Stomach (tissue), 9 donors: ENCODE data around the gene NPAS2. TPM values are rescaled to one million over a fixed set of nuclear protein-coding genes. Genes with fewer than 3 reads are reported as not detected.

ENCODE experiments used
- DNase-seq, 2 donors: peaks; one replicate each; pipeline versions ENCODE4 v3.0.0 to v3.0.0-alpha.2; 2013 to 2019
- H3K27ac ChIP-seq, 5 donors: fragments of 200-600 bp in 4 of 5; sonication (generic) in 4 of 5; one replicate each; pipeline ENCODE4 v1.5.1; 2013 to 2019; ENCODE audit warnings: mild to moderate bottlenecking in 1 of 5, moderate library complexity in 1 of 5
- H3K27me3 ChIP-seq, 3 donors: fragments of 200-600 bp; sonication (generic); one replicate each; pipeline ENCODE4 v1.5.1; 2017 to 2019; ENCODE audit warnings: mixed run types in 1 of 3
- H3K36me3 ChIP-seq, 4 donors: fragments of 200-600 bp; sonication (generic); 1 replicate in 3 of 4; 2 replicates in 1 of 4; pipeline ENCODE4 v1.5.1; 2016 to 2019
- H3K4me1 ChIP-seq, 4 donors: fragments of 200-600 bp; sonication (generic); one replicate each; pipeline ENCODE4 v1.5.1; 2016 to 2019
- H3K4me3 ChIP-seq, 4 donors: fragments of 200-600 bp; sonication (generic) in 3 of 4; one replicate each; pipeline ENCODE4 v1.5.1; 2016 to 2019; ENCODE audit warnings: mild to moderate bottlenecking in 1 of 4
- H3K9me3 ChIP-seq, 4 donors: fragments of 200-600 bp; sonication (generic); one replicate each; pipeline ENCODE4 v1.5.1; 2016 to 2019
- CTCF ChIP-seq, 7 experiments: fragments of 450-650 bp in 4 of 7; fragments of 200-600 bp in 3 of 7; sonication (generic) in 3 of 7; IDR thresholded peaks; one replicate each; pipeline ENCODE4 v1.5.1; 2016 to 2019; ENCODE audit warnings: antibody characterized with exemption in 7 of 7, control low read depth in 2 of 7, mild to moderate bottlenecking in 1 of 7
- EP300 ChIP-seq: sonication (generic); formaldehyde crosslinking; IDR thresholded peaks from one replicate; pipeline ENCODE4 v1.6.1; 2017; ENCODE audit warnings: antibody characterized with exemption
- POLR2A ChIP-seq, 4 donors: fragments of 450-650 bp; IDR thresholded peaks; one replicate each; pipeline ENCODE4 v1.6.1; 2016; ENCODE audit warnings: antibody characterized with exemption in 4 of 4, control low read depth in 2 of 4, mild to moderate bottlenecking in 1 of 4, moderate library complexity in 1 of 4
- POLR2AphosphoS5 ChIP-seq, 3 donors: sonication (generic); formaldehyde crosslinking; IDR thresholded peaks; one replicate each; pipeline ENCODE4 v1.6.1; 2016; ENCODE audit warnings: antibody characterized with exemption in 3 of 3
- WGBS, 5 donors: extraction: QIAGEN DNeasy Blood & Tissue Kit in 3 of 5; methylation state at CpG; one replicate each; pipeline versions ENCODE4 v1.1.5 to v1.1.7; 2013 to 2018; 5-methylcytosine and 5-hydroxymethylcytosine counted together
- intact Hi-C: fragments of 100-400 bp; cut with DNase I; formaldehyde crosslinking; loops from one replicate; pipeline ENCODE4 v1.15.1; 2023; ENCODE audit warnings: low total_unique reads
- polyA plus RNA-seq, 3 donors: library from polyadenylated mRNA; stranded (reverse); fragments of 200-250 nt; gene quantifications; one replicate each; pipeline ENCODE4 v1.2.3, GENCODE V29; 2013
- total RNA-seq, 5 donors: library from RNA; depleted of rRNA; stranded (reverse); fragments of >200 nt; gene quantifications; one replicate each; pipeline versions ENCODE4 v1.1.0 to v1.2.3, GENCODE V29; 2014 to 2016
- donor health status: healthy with polysubstance abuse.
- donor health status: Bipolar disorder and iron deficiency.
- donor health status: healthy.

Gene NPAS2
- total and polyA plus RNA-seq, 8 donors: 13.1 to 148 (median 28.0) TPM

GRCh38 chr2:100776445-100776844 lies 43.5 kb upstream of the NPAS2 start:
- no peak for TF ChIP-seq POLR2A (IDR thresholded peaks at IDR 0.05)
- TF ChIP-seq CTCF (IDR thresholded peaks at IDR 0.05): no peak
- TF ChIP-seq POLR2AphosphoS5 (IDR thresholded peaks at IDR 0.05): no peak
- TF ChIP-seq EP300: no peak

GRCh38 chr2:100778637-100779450 lies 41.1 kb upstream of the NPAS2 start:
- peaks cover 5 to 14% (median 8%) of the 10 kb centered on the region in 4 donors for H3K4me1 ChIP-seq
- intact Hi-C loops: no loop called here
- H3K27ac ChIP-seq: no peak overlapping the region
- H3K27me3 ChIP-seq: no peaks in the 10 kb centered on the region
- TF ChIP-seq POLR2AphosphoS5 (IDR thresholded peaks at IDR 0.05) (no peak), EP300 (no peak), CTCF (IDR thresholded peaks at IDR 0.05) (no peak), POLR2A (IDR thresholded peaks at IDR 0.05) (no peak)
- 80 to 92% (median 89%) methylated on average over 12 of the region's 12 CpGs for WGBS, 5 donors
- no peaks in the 10 kb centered on the region for H3K9me3 ChIP-seq
- no peak overlapping the region for H3K4me3 ChIP-seq
- no peaks in the 10 kb centered on the region for H3K36me3 ChIP-seq
- DNase-seq: peak in 1 of 2 donors; percentile 55

More at GRCh38 chr2:100776445-100776844, 43.5 kb upstream of the NPAS2 start:
- Histone ChIP-seq H3K4me3 (no peak overlapping the region), H3K27me3 (no peaks in the 10 kb centered on the region), H3K9me3 (no peaks in the 10 kb centered on the region), H3K27ac (no peak overlapping the region), H3K4me1 (peaks cover 5 to 12% (median 8%) of the 10 kb centered on the region in 4 donors), H3K36me3 (no peaks in the 10 kb centered on the region)
- intact Hi-C loops: no loop called here
- DNase-seq: no peak

GRCh38 chr2:100779908-100780202 lies 40.1 kb upstream of the NPAS2 start:
- Histone ChIP-seq H3K36me3 (no peaks in the 10 kb centered on the region), H3K4me1 (peaks cover 5 to 14% (median 8%) of the 10 kb centered on the region in 4 donors), H3K27me3 (no peaks in the 10 kb centered on the region), H3K27ac (peak overlapping the region in 1 of 5 donors; percentile 68), H3K9me3 (no peaks in the 10 kb centered on the region), H3K4me3 (no peak overlapping the region)
- TF ChIP-seq POLR2AphosphoS5 (IDR thresholded peaks at IDR 0.05) (no peak), EP300 (no peak), CTCF (IDR thresholded peaks at IDR 0.05) (no peak), POLR2A (IDR thresholded peaks at IDR 0.05) (no peak)
- WGBS, 5 donors: 91 to 96% (median 96%) methylated on average over 2 to 3 of the region's 3 CpGs
- DNase-seq: no peak
- intact Hi-C loops: no loop called here

GRCh38 chr2:100780203-100781008 lies 39.5 kb upstream of the NPAS2 start:
- Histone ChIP-seq H3K27me3 (no peaks in the 10 kb centered on the region), H3K27ac (peak overlapping the region in 3 of 5 donors; percentile 25 to 68 (median 62)), H3K4me3 (no peak overlapping the region), H3K4me1 (peaks cover 5 to 14% (median 8%) of the 10 kb centered on the region in 4 donors), H3K36me3 (no peaks in the 10 kb centered on the region), H3K9me3 (no peaks in the 10 kb centered on the region)
- TF ChIP-seq EP300 (no peak), POLR2A (IDR thresholded peaks at IDR 0.05) (no peak), CTCF (IDR thresholded peaks at IDR 0.05) (no peak), POLR2AphosphoS5 (IDR thresholded peaks at IDR 0.05) (peak in 1 of 3 donors; percentile 64)
- peak in 1 of 2 donors; percentile 80 for DNase-seq
- 37 to 52% (median 44%) methylated on average over 8 of the region's 8 CpGs for WGBS, 5 donors
- intact Hi-C loops: no loop called here
